ENCODE results near the gene GH2. TPM values are rescaled to one million over a fixed set of nuclear protein-coding genes. Genes with fewer than 3 reads are reported as not detected.

GH2 gene
- total RNA-seq, 3 donors from 2014 or later (not counting 1 experiment from before 2014, with no cell fraction given) = not detected

- Histone ChIP-seq H3K36me3 (ENCODE audit: control insufficient read depth, insufficient read depth, low read length) (peaks cover 29% of the 10 kb centered on the region), H3K9me3 (ENCODE audit: control insufficient read depth, insufficient read depth, low read length) (no peaks in the 10 kb centered on the region), H3K4me1 (ENCODE audit: control insufficient read depth, insufficient read depth, low read length) (peaks cover 61% of the 10 kb centered on the region), H3K27me3 (ENCODE audit: control insufficient read depth, insufficient read depth, low read length) (no peaks in the 10 kb centered on the region), H3K27ac (ENCODE audit: low read length) (no peak overlapping the region), H3K4me3 (ENCODE audit: low read length) (no peak overlapping the region)
- H3K9me3 Mint-ChIP-seq = no peaks in the 10 kb centered on the region
- DNase-seq (no peak), ATAC-seq (no peak)
- WGBS (ENCODE audit: insufficient coverage) = 56% methylated on average over 6 of the region's 7 CpGs
- TF ChIP-seq CTCF (IDR thresholded peaks at IDR 0.05) = no peak
- peaks cover 31 to 53% of the 10 kb centered on the region in 2 donors for H3K4me1 Mint-ChIP-seq
- no peak overlapping the region for H3K27ac Mint-ChIP-seq
- peak overlapping the region; percentile 13 for H3K4me3 Mint-ChIP-seq
- no peaks in the 10 kb centered on the region for H3K36me3 Mint-ChIP-seq
- no peaks in the 10 kb centered on the region for H3K27me3 Mint-ChIP-seq (ENCODE audit: low read depth in 2 of 2)
- intact Hi-C loops (cut with micrococcal nuclease) = no loop called here
These were observed 43.0 kb downstream of the GH2 start for GRCh38 chr17:63838631-63839171.

DNA sequence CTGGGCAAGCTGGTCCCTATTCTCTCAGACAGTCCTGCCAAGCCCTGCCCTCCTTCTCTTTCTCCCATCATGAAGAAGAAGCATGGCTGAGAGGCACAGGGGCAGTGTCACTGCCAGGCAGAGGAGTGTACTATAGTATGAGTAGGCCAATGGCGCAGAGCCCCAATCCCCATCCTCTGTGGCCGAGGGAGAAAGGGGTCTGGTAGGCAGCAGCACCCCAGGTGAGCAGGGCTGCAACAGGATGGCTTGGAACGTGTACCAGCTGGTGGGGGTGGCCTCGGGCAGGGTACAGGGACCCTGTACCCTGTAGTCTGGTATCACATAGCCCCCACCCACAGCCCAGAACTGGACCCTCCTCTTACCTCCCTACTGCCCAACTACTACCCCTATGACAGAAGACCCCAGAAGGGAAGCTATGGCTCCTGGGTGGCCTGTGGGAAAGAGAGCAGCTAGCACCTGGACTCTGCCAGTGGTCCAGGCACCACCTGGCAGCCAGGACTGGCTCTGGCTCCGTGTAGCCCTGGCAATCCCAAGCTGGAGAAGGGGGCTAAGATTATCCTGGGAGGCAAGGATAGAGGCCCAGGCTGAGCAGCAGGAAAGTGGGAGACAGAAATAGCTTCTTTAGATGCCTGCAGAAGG, 43.7 kb downstream of the GH2 start:
- 95% methylated on average over 5 of the region's 5 CpGs for WGBS (ENCODE audit: insufficient coverage)

GRCh38 chr17:63837480-63837879, 44.3 kb downstream of the GH2 start:
- intact Hi-C loops (cut with micrococcal nuclease) = no loop called here
- Histone ChIP-seq H3K4me3 (ENCODE audit: low read length) (no peak overlapping the region), H3K36me3 (ENCODE audit: control insufficient read depth, insufficient read depth, low read length) (peaks cover 41% of the 10 kb centered on the region), H3K27me3 (ENCODE audit: control insufficient read depth, insufficient read depth, low read length) (no peaks in the 10 kb centered on the region), H3K4me1 (ENCODE audit: control insufficient read depth, insufficient read depth, low read length) (peaks cover 55% of the 10 kb centered on the region), H3K9me3 (ENCODE audit: control insufficient read depth, insufficient read depth, low read length) (no peaks in the 10 kb centered on the region), H3K27ac (ENCODE audit: low read length) (no peak overlapping the region)
- no peak overlapping the region for H3K27ac Mint-ChIP-seq
- H3K9me3 Mint-ChIP-seq = no peaks in the 10 kb centered on the region
- no peaks in the 10 kb centered on the region for H3K36me3 Mint-ChIP-seq
- WGBS (ENCODE audit: insufficient coverage) = 94% methylated on average over 12 of the region's 12 CpGs
- ATAC-seq = no peak
- no peaks in the 10 kb centered on the region for H3K27me3 Mint-ChIP-seq (ENCODE audit: low read depth in 2 of 2)
- H3K4me3 Mint-ChIP-seq = no peak overlapping the region
- TF ChIP-seq CTCF (IDR thresholded peaks at IDR 0.05) = no peak
- peaks cover 29 to 47% of the 10 kb centered on the region in 2 donors for H3K4me1 Mint-ChIP-seq
- no peak for DNase-seq

More for the DNA sequence above, 43.7 kb downstream of the GH2 start:
- Mint-ChIP-seq H3K27me3 (ENCODE audit: low read depth in 2 of 2) (no peaks in the 10 kb centered on the region), H3K4me1 (peaks cover 29 to 47% of the 10 kb centered on the region in 2 donors), H3K4me3 (no peak overlapping the region), H3K27ac (no peak overlapping the region), H3K36me3 (no peaks in the 10 kb centered on the region), H3K9me3 (no peaks in the 10 kb centered on the region)
- no peaks in the 10 kb centered on the region for H3K27me3 ChIP-seq (ENCODE audit: control insufficient read depth, insufficient read depth, low read length)
- DNase-seq = no peak
- H3K9me3 ChIP-seq (ENCODE audit: control insufficient read depth, insufficient read depth, low read length) = no peaks in the 10 kb centered on the region
- peaks cover 35% of the 10 kb centered on the region for H3K36me3 ChIP-seq (ENCODE audit: control insufficient read depth, insufficient read depth, low read length)
- no peak overlapping the region for H3K27ac ChIP-seq (ENCODE audit: low read length)
- no peak for ATAC-seq
- TF ChIP-seq CTCF (IDR thresholded peaks at IDR 0.05) = no peak
- H3K4me3 ChIP-seq (ENCODE audit: low read length) = no peak overlapping the region
- intact Hi-C loops (cut with micrococcal nuclease) = no loop called here
- peaks cover 55% of the 10 kb centered on the region for H3K4me1 ChIP-seq (ENCODE audit: control insufficient read depth, insufficient read depth, low read length)

GRCh38 chr17:63836811-63837210, 44.9 kb downstream of the GH2 start:
- intact Hi-C loops (cut with micrococcal nuclease) = no loop called here
- no peak overlapping the region for H3K4me3 ChIP-seq (ENCODE audit: low read length)
- Mint-ChIP-seq H3K4me1 (peaks cover 27 to 43% of the 10 kb centered on the region in 2 donors), H3K9me3 (no peaks in the 10 kb centered on the region), H3K4me3 (no peak overlapping the region), H3K27me3 (ENCODE audit: low read depth in 2 of 2) (no peaks in the 10 kb centered on the region), H3K27ac (no peak overlapping the region), H3K36me3 (no peaks in the 10 kb centered on the region)
- H3K27me3 ChIP-seq (ENCODE audit: control insufficient read depth, insufficient read depth, low read length) = no peaks in the 10 kb centered on the region
- no peak for TF ChIP-seq CTCF (IDR thresholded peaks at IDR 0.05)
- H3K36me3 ChIP-seq (ENCODE audit: control insufficient read depth, insufficient read depth, low read length) = peaks cover 48% of the 10 kb centered on the region
- H3K4me1 ChIP-seq (ENCODE audit: control insufficient read depth, insufficient read depth, low read length) = peaks cover 51% of the 10 kb centered on the region
- DNase-seq (no peak), ATAC-seq (no peak)
- no peaks in the 10 kb centered on the region for H3K9me3 ChIP-seq (ENCODE audit: control insufficient read depth, insufficient read depth, low read length)
- 96% methylated on average over 7 of the region's 7 CpGs for WGBS (ENCODE audit: insufficient coverage)
- no peak overlapping the region for H3K27ac ChIP-seq (ENCODE audit: low read length)

All from natural killer cell (primary cell).